Pancreas (tissue), 10 donors: ENCODE data around the gene MB21D2. TPM values are rescaled to one million over a fixed set of nuclear protein-coding genes. Genes with fewer than 3 reads are reported as not detected.
A peak's percentile ranks its signal among the peaks of the same experiment; 100 is the strongest.

Experiments
- ATAC-seq, 4 donors: fragments of 200-7000 bp; cut with Tn5 transposase; one replicate each; pipeline versions ENCODE4 v1.8.0 to v1.9.1; 2020; ENCODE audit warnings: mild to moderate bottlenecking in 4 of 4, moderate library complexity in 4 of 4
- DNase-seq, 6 donors: peaks; one replicate each; pipeline ENCODE4 v3.0.0-alpha.2; 2020
- FAIRE-seq: peaks from 2 replicates; lab custom pipeline; 2012; peaks lifted over from hg19 to GRCh38; lab: Jason Lieb, UNC
- H3K27ac ChIP-seq, 4 donors: fragments of 200-600 bp; sonication (generic); 1 replicate in 3 of 4; 2 replicates in 1 of 4; pipeline versions ENCODE4 v1.5.0 to v1.8.0; 2020
- H3K27me3 ChIP-seq, 4 donors: fragments of 200-600 bp; one replicate each; pipeline ENCODE4 v1.8.0; 2021
- H3K36me3 ChIP-seq, 3 donors: fragments of 200-600 bp; sonication (generic) in 1 of 3; one replicate each; pipeline versions ENCODE4 v1.5.0 to v1.8.0; 2020 to 2021
- H3K4me1 ChIP-seq, 3 donors: fragments of 200-600 bp; one replicate each; pipeline ENCODE4 v1.8.0; 2021
- H3K4me3 ChIP-seq, 4 donors: fragments of 200-600 bp; sonication (generic) in 2 of 4; one replicate each; pipeline versions ENCODE4 v1.5.0 to v1.8.0; 2020 to 2021
- H3K9me3 ChIP-seq, 4 donors: fragments of 200-600 bp; one replicate each; pipeline ENCODE4 v1.8.0; 2021
- CTCF ChIP-seq, 4 donors: fragments of 200-600 bp; sonication (generic) in 3 of 4; IDR thresholded peaks; one replicate each; pipeline versions ENCODE4 v1.5.0 to v1.8.0; 2021; ENCODE audit warnings: antibody characterized with exemption in 4 of 4
- WGBS, 2 donors: extraction: QIAGEN DNeasy Blood & Tissue Kit; methylation state at CpG; one replicate each; pipeline ENCODE4 v1.1.7; 2013; 5-methylcytosine and 5-hydroxymethylcytosine counted together
- intact Hi-C, 3 donors: fragments of 100-400 bp; cut with DNase I; formaldehyde crosslinking; loops; one replicate each; pipeline versions ENCODE4 v1.11.1 to v1.14.2; 2022
- polyA plus RNA-seq, 2 donors: library from polyadenylated mRNA; stranded (reverse); fragments of 200-250 nt; gene quantifications; one replicate each; pipeline ENCODE4 v1.2.3, GENCODE V29; 2013
- total RNA-seq, 6 donors: library from RNA; stranded (reverse); fragmentation: NEBNext Ultra II Directional in 4 of 6; extraction: Animal tissue kit (Norgen Biotek cat#: 25700) in 4 of 6; gene quantifications; one replicate each; pipeline versions ENCODE4 v1.2.1 to v1.2.4, GENCODE V29; 2021 to 2023
- donor health status: healthy with polysubstance abuse.
- donor health status: DM: no; HTN: no; CAD: no; lungs with moderate emphysema.
- donor health status: DM: no; HTN: no; CAD: no.
- donor health status: control.
- donor health status: control.
- donor health status: Bipolar disorder and iron deficiency.
- donor health status: DM: yes; HTN: yes; CAD: no.
- donor health status: DM: no; HTN: no; CAD: no.
- donor health status: DM: no; HTN: no; CAD: no.
- donor health status: DM: yes; HTN: yes; CAD: no.

MB21D2 gene
- total and polyA plus RNA-seq, 8 donors: 0.37 to 2.3 (median 0.94) TPM

DNA sequence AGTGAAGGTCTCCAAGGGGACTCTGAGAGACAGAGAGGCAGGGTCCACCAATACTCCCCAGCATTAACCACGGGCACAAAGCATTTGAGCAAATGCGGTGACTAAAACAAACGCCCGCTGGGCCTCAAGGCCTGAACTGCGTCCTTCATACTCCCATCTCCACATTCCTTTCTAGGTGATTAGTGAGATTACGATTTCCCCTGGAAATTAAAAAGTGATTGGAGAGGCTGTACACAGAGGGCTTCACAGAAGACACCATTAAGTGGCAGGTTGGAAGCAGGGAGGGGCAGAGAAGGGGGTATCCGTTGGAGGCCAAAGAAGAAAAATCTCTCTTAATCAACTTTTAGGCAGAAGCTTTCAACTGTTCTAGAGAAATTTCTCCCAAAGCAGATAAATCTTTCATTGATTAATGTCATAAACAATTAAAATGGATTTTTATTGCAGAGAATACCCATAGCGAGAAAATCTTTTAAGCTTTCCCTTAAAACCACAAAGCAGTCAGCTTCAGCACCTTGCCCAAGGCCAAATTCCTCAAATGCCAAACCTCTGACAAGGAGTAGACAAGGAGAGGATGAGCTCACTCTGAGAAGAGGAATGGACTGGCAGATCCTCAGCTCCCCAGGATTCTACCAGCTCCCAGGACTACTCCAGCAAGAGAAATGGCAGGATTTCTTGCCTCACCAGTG is 38.2 kb downstream of the MB21D2 start:
- Histone ChIP-seq H3K4me1 (peaks cover 0 to 3% (median 0%) of the 10 kb centered on the region in 3 donors), H3K27me3 (no peaks in the 10 kb centered on the region), H3K27ac (no peak overlapping the region), H3K36me3 (no peaks in the 10 kb centered on the region), H3K9me3 (no peaks in the 10 kb centered on the region), H3K4me3 (no peak overlapping the region)
- ATAC-seq (peak; percentile 38 to 74 (median 68)), FAIRE-seq (no peak), DNase-seq (peak in 1 of 6 donors; percentile 15)
- TF ChIP-seq CTCF (IDR thresholded peaks at IDR 0.05): no peak
- WGBS, 2 donors: 63 to 70% methylated on average over 8 of the region's 8 CpGs
- intact Hi-C loops: no loop called here

DNA sequence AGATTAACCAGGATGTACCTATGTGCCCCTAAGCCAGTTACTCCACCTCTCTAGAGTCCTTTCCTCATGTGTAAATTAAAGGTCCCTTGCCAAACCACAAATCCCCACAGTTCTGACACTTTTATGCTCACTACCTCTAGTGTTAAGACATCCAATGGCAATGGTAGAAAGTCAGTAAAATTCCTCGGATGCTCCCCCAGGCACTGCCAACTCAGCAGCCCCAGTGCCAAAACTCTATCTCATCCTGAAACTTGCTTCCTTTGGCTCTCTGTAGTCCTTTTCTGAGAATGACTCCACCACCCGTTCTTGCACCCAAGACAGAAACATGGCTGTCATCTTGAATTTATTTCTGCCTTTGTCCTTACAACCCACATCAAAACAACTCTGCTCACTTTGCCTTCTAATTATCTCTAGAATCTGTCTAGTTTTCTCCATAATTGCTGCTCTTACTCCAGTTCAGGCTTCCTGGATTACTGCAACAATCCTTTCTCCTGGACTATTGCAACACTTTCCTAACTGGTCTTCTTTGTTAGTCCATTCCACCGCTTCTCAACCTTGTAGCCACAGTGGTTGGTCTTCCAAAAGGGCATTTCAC is 41.6 kb downstream of the MB21D2 start:
- H3K27me3 ChIP-seq: no peaks in the 10 kb centered on the region
- no peaks in the 10 kb centered on the region for H3K9me3 ChIP-seq
- H3K36me3 ChIP-seq: no peaks in the 10 kb centered on the region
- intact Hi-C loops: no loop called here
- no peak overlapping the region for H3K4me3 ChIP-seq
- no peak overlapping the region for H3K27ac ChIP-seq
- no peak for TF ChIP-seq CTCF (IDR thresholded peaks at IDR 0.05)
- FAIRE-seq (no peak), ATAC-seq (no peak), DNase-seq (no peak)
- peaks cover 0 to 3% (median 0%) of the 10 kb centered on the region in 3 donors for H3K4me1 ChIP-seq
- 85 to 86% methylated on average over 3 of the region's 3 CpGs for WGBS, 2 donors

DNA sequence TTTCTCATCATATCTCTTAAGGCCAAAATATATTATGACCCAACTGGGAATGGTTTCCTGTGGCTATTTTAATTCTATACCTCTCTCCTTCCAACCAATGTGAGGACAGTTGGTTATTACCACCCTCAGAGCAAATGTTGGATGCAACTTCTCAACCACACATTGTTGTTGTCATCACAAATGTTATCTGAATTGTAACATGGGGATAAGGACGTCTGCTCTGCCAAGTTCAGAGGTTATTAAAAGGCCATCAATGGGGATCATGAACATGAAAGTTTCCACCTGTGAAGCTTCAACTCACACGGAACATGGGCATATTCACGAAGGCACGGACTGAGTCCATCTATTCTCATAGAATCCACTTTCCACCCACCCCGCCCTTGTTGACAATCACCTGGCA is 46.8 kb downstream of the MB21D2 start:
- FAIRE-seq (no peak), DNase-seq (no peak), ATAC-seq (no peak)
- H3K27ac ChIP-seq: no peak overlapping the region
- H3K36me3 ChIP-seq: no peaks in the 10 kb centered on the region
- 79 to 85% methylated on average over 5 of the region's 5 CpGs for WGBS, 2 donors
- no peaks in the 10 kb centered on the region for H3K9me3 ChIP-seq
- intact Hi-C loops: no loop called here
- no peak for TF ChIP-seq CTCF (IDR thresholded peaks at IDR 0.05)
- no peak overlapping the region for H3K4me3 ChIP-seq
- no peaks in the 10 kb centered on the region for H3K4me1 ChIP-seq
- no peaks in the 10 kb centered on the region for H3K27me3 ChIP-seq

- H3K36me3 ChIP-seq: no peaks in the 10 kb centered on the region
- no peak overlapping the region for H3K27ac ChIP-seq
- no peaks in the 10 kb centered on the region for H3K27me3 ChIP-seq
- H3K4me1 ChIP-seq: no peaks in the 10 kb centered on the region
- no peaks in the 10 kb centered on the region for H3K9me3 ChIP-seq
- no peak for FAIRE-seq
- ATAC-seq: peak in 3 of 4 donors; percentile 40 to 60 (median 45)
- no peak for DNase-seq
- 84 to 87% methylated on average over 4 of the region's 4 CpGs for WGBS, 2 donors
- H3K4me3 ChIP-seq: no peak overlapping the region
- TF ChIP-seq CTCF (IDR thresholded peaks at IDR 0.05): no peak
- intact Hi-C loops: no loop called here
Observed at GRCh38 chr3:192869131-192870031, 48.3 kb downstream of the MB21D2 start.
